Neural crest cell (in vitro differentiated cells): ENCODE measurements around the gene STX8. TPM values are rescaled to one million over a fixed set of nuclear protein-coding genes. Genes with fewer than 3 reads are reported as not detected.

ENCODE experiments used
- DNase-seq: peaks from one replicate; pipeline ENCODE4 v3.0.0; 2021; ENCODE audit warnings: low read depth, mixed read lengths, low spot score
- H3K27ac Mint-ChIP-seq: one replicate; pipeline ENCODE4 v1.8.0; 2021; ENCODE audit warnings: mild to moderate bottlenecking, mixed read lengths; ENCODE audit not compliant: unreplicated experiment
- H3K27me3 Mint-ChIP-seq: 2 replicates; pipeline ENCODE4 v1.8.0; 2021; ENCODE audit warnings: low read depth, mild to moderate bottlenecking, mixed read lengths
- H3K36me3 Mint-ChIP-seq: 2 replicates; pipeline ENCODE4 v1.8.0; 2021; ENCODE audit warnings: low read depth, mild to moderate bottlenecking, mixed read lengths
- H3K4me1 Mint-ChIP-seq: 2 replicates; pipeline ENCODE4 v1.8.0; 2021; ENCODE audit warnings: mixed read lengths
- H3K4me3 Mint-ChIP-seq: one replicate; pipeline ENCODE4 v1.8.0; 2021; ENCODE audit warnings: mild to moderate bottlenecking, mixed read lengths
- H3K9me3 Mint-ChIP-seq: 2 replicates; pipeline ENCODE4 v1.8.0; 2021; ENCODE audit warnings: mixed read lengths
- CTCF ChIP-seq: fragments of 200-600 bp; sonication (generic); conservative IDR thresholded peaks from 2 replicates; pipeline ENCODE4 v1.5.0; 2021; ENCODE audit warnings: antibody characterized with exemption, mild to moderate bottlenecking
- total RNA-seq: library from RNA; stranded (reverse); gene quantifications from 2 replicates; pipeline ENCODE4 v1.2.1, GENCODE V29; 2021

STX8 gene
- total RNA-seq, 1 donor from 2014 or later = 56.6 TPM

GRCh38 chr17:9421525-9421924, 154.1 kb downstream of the STX8 start:
- peak overlapping the region; percentile 17 for H3K27ac Mint-ChIP-seq
- peaks cover 25% of the 10 kb centered on the region for H3K36me3 Mint-ChIP-seq
- H3K4me3 Mint-ChIP-seq = no peak overlapping the region
- DNase-seq = no peak
- H3K9me3 Mint-ChIP-seq = peaks cover 16% of the 10 kb centered on the region
- TF ChIP-seq CTCF = no peak
- no peaks in the 10 kb centered on the region for H3K27me3 Mint-ChIP-seq
- H3K4me1 Mint-ChIP-seq = no peaks in the 10 kb centered on the region

GRCh38 chr17:9419932-9420453, 155.6 kb downstream of the STX8 start:
- H3K9me3 Mint-ChIP-seq = peaks cover 16% of the 10 kb centered on the region
- no peaks in the 10 kb centered on the region for H3K4me1 Mint-ChIP-seq
- no peaks in the 10 kb centered on the region for H3K27me3 Mint-ChIP-seq
- no peak overlapping the region for H3K27ac Mint-ChIP-seq
- peaks cover 28% of the 10 kb centered on the region for H3K36me3 Mint-ChIP-seq
- H3K4me3 Mint-ChIP-seq = no peak overlapping the region
- no peak for TF ChIP-seq CTCF
- DNase-seq = no peak

GRCh38 chr17:9414471-9414870, 161.1 kb downstream of the STX8 start:
- DNase-seq = no peak
- peaks cover 13% of the 10 kb centered on the region for H3K4me1 Mint-ChIP-seq
- H3K27ac Mint-ChIP-seq = no peak overlapping the region
- peaks cover 9% of the 10 kb centered on the region for H3K9me3 Mint-ChIP-seq
- peaks cover 8% of the 10 kb centered on the region for H3K36me3 Mint-ChIP-seq
- no peak for TF ChIP-seq CTCF
- H3K27me3 Mint-ChIP-seq = no peaks in the 10 kb centered on the region
- H3K4me3 Mint-ChIP-seq = no peak overlapping the region

GRCh38 chr17:9410737-9411136, 164.9 kb downstream of the STX8 start:
- peaks cover 3% of the 10 kb centered on the region for H3K36me3 Mint-ChIP-seq
- peaks cover 2% of the 10 kb centered on the region for H3K9me3 Mint-ChIP-seq
- H3K4me1 Mint-ChIP-seq = peaks cover 14% of the 10 kb centered on the region
- DNase-seq = no peak
- no peaks in the 10 kb centered on the region for H3K27me3 Mint-ChIP-seq
- no peak overlapping the region for H3K27ac Mint-ChIP-seq
- TF ChIP-seq CTCF = no peak
- no peak overlapping the region for H3K4me3 Mint-ChIP-seq

GRCh38 chr17:9410301-9410700, 165.3 kb downstream of the STX8 start:
- no peak for DNase-seq
- no peak for TF ChIP-seq CTCF
- Mint-ChIP-seq H3K9me3 (peaks cover 2% of the 10 kb centered on the region), H3K4me3 (no peak overlapping the region), H3K4me1 (peaks cover 14% of the 10 kb centered on the region), H3K27me3 (no peaks in the 10 kb centered on the region), H3K27ac (no peak overlapping the region), H3K36me3 (peaks cover 3% of the 10 kb centered on the region)
